Hypothalamus (tissue), 51 donors: Measurements from ENCODE around the gene ZDHHC4.
"Not testable (repeated sequence)": the region's sequence is repeated elsewhere in the genome, so short reads cannot be mapped to it uniquely, and the experiment has no call there.

ENCODE experiments used
- DNase-seq, 51 donors: peaks; one replicate each; lab custom pipeline; 2025; lab: John Stamatoyannopoulos, UW

ZDHHC4 gene

DNA sequence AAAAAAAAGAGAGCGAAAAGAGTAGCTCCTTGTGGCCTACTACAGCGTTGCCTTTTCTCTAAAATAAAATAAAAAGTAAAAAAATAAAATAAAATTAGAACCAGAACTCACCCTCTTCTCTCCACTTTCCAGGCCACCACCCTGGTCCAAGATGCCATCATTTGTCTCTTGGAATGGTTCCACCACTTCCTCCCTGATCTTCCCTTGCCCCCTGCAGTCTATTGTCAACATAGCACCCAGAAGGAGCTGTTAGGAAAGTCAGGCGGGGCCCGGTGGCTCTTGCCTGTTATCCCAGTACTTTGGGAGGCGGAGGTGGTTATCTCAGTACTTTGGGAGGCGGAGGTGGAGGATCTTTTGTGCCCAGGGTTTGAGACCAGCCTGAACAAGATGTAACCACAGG lies 18.4 kb upstream of the ZDHHC4 start:
- DNase-seq: peak in 3 of 51 donors; percentile 3 to 5 (median 5)

DNA sequence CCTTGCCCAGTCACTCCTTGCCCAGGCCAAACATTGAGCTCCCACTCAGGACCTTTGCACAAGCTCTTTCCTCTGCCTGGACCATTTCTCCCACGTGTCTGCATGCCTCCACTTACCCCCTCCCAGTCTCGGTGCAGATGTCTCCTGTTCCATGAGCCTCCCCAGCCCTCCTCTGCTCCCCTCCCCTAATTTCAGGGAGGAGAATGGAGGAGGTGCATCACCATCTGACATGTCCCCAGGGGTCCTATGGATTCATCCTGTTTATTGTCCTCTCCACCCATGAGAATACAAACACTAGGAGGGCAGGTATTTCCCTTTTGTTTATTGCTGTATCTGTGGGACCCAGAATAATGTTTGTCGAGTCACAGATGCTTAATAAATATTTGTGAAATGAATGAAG lies 17.4 kb upstream of the ZDHHC4 start:
- no peak for DNase-seq

DNA sequence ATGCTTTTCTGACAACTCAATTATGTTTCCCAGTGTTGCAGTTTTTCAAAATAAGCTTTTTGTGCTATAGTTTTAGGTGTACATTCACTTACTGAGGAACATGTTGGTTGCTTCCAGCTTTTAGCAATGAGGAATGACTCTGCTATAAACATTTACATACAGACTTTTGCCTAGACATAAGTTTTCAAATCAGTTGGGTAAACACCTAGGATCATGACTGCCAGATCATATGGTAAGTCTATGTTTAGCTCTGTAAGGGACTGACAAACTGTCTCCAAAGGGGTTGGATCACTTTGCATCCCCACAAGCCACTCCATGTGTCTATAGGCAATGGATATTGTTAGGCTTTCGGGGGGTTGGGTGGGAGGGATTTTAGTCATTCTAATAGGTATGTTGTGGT lies 15.1 kb upstream of the ZDHHC4 start:
- no peak for DNase-seq

DNA sequence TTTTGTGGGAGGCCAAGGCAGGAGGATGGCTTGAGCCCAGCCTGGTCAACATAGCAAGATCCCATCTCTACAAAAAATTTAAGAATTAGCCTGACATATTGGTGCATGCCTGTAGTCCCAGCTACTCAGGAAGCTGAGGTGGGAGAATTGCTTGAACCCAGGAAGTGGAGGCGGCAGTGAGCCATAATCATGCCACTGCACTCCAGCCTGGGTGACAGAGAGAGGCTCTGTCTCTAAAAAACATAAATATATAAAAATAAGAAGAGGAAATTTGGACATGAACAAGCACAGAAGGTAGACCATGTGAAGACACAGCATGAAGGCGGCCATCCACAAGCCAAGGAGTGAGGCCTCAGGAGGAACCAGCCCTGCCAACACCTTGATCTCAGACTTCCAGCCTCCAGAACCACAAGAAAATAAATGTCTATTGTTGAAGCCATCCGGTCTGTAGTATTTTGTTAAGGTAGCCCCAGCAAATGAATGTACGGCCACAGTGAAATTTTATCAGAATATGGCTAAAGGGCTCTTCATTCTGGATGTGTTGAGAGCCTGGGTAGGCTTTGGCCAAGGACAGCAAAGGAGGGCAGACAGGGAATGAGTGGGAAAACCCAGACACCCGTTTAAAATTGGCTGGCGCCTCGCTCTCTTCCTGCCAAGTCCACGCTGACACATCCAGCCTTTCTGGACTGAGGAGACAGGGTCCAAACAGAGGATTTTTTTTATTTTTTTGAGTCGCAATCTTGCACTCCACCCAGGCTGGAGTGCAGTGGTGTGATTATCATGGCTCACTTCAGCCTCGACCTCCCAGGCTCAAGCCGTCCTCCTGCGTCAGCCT lies 13.1 kb upstream of the ZDHHC4 start:
- peak in 20 of 51 donors; percentile 1 to 30 (median 14) for DNase-seq

DNA sequence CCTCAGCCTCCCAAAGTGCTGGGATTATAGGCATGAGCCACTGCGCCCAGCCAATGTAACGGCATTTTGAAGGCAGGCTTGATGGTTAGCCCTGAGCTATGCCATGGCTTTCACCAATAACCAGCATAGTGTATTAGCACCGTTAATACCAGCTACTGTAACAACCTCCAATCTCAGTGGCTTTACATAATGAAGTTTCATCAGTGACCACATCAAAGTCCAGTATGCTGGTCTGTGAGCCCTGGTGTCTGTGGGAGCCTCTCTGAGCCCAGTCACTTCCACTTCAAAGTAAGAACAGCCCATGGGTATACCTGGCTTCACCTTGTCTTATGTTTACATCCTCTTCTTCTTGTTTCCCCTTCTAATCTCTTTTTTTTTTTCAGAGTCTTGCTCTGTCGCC lies 11.6 kb upstream of the ZDHHC4 start:
- no peak for DNase-seq

DNA sequence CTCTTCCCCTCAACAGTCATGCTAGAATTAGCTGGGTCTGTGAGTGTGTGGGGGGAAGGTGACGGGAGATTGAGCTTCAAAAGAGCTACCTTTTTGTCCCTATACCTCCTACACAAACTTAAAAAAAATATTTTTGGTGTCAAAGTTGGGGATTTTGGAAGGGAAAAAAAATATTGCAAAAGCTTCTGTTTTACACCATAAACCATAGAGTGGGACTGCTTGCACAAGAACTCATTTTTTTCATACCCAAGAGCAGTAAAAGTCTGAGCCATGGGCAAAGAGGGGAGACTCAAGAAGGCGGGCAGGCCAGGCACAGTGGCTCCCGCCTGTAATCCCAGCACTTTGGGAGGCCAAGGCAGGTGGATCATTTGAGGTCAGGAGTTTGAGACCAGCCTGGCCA lies 9.4 kb upstream of the ZDHHC4 start:
- no peak for DNase-seq

DNA sequence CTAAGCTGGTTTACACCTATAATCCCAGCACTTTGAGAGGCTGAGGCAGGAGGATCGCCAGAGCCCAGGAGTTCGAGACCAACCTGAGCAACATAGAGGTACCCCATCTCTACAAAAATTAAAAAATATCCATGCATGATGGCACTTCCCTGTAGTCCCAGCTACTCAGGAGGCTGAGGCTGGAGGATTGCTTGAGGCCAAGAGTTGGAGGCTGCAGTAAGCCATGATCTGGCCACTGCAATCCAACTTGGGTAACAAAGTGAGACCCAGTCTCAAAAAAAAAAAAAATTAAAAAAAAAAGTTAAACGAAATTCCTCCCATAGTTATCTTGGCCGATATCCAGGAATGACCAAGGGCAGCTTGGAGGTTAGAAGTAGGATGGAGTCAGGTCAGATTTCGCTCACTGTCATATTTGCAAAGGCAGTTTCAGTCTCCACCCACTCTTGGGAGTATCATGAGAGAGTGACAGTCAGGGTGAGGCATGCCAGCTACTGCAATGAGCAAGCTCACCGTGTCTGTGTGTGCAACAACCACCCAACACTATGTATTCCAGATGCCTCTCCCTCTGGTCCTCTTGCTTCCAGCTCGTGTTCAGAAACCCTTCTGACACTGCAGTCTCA lies 6.0 kb upstream of the ZDHHC4 start:
- DNase-seq: no peak

DNA sequence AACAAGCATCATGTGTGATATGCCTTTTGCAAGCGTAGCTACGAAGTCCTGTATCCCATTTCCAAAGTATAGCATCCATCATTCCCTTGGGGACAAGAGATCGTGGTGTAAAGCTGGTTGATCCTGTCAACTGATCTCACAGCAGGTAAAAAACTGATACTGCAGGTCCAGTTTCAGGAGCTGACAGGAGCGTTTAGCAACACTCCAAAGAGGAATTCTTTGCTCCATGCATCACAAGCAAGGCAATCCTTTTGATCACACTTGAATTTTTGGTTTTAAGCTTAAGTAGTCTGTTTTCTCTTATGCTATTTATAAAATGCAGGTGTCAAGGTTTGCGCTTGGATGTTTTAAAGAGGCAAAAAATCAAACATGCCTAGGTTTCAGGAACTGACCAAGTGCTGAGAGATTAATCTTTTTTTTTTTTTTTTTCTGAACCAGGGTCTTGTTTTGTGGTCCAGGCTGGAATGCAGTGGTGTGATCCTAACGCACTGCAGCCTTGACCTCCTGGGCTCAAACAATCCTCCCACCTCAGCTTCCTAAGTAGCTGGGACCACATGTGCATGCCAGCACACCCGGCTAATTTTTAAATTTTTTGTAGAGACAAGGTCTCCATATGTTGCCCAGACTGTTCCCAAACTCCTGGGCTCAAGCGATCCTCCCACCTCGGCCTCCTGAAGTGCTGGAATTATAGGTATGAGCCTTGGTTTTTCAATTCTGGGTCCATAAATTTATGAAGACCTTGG lies 1.8 kb upstream of the ZDHHC4 start:
- no peak for DNase-seq

DNA sequence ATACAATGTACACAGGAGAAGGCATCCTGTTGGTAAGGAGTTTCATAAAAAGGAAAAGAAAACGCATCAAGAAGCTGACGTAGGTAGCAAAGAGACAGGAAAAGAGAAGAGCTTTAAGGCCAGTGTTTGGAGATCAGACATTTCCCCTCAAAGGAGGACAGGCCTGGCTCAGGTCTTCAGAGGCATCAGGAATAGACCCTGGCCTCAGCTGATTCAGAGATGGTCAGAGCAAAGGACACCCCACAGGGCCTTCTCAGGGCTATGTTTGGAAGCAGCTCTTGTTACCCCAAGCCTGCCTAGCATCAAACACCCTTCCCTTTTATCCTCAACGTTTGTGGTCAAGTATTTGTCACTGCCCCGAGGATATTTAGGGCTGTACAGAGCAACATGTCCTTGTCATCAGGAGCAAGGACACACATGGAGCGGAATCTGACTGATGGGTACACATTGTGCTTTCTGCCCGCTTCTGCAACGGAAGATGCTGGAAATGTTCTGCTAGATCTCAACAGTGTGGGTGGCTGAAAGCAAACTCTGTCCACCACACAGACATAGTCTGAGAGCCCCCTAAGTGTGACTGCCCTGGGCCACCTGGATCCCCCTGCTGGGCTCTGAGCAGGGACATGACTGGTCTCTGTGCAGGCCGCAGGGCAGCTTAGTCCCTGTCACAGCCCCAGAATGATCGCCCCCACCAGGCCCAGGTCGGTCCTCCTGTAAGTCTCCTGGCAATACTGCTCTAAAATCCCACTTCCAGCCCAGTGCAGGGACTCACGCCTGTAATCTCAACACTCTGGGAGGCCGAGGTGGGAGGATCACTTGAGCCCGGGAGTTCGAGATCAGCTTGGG lies 1.0 kb upstream of the ZDHHC4 start:
- peak in 1 of 51 donors; percentile 4 for DNase-seq

DNA sequence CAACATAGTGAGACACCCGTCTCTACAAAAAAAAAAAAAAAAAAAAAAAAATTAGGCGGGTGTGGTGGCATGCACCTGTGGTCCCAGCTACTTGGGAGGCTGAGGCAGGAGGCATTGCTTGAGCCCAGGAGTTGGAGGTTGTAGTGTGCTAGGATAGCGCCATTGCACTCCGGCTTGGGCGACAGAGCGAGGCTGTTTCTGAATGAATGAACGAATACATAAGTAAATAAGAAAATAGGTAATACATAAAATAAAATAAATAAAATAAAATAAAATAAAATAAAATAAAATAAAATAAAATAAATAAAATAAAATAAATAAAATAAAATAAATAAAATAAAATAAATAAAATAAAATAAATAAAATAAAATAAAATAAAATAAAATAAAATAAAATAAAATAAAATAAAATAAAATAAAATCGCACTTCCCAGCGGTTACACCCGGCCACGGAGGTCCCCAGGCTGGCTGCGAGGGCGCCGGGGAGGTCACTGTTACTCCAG lies 336 bp upstream of the ZDHHC4 start:
- DNase-seq: peak in 1 of 51 donors; percentile 3

DNA sequence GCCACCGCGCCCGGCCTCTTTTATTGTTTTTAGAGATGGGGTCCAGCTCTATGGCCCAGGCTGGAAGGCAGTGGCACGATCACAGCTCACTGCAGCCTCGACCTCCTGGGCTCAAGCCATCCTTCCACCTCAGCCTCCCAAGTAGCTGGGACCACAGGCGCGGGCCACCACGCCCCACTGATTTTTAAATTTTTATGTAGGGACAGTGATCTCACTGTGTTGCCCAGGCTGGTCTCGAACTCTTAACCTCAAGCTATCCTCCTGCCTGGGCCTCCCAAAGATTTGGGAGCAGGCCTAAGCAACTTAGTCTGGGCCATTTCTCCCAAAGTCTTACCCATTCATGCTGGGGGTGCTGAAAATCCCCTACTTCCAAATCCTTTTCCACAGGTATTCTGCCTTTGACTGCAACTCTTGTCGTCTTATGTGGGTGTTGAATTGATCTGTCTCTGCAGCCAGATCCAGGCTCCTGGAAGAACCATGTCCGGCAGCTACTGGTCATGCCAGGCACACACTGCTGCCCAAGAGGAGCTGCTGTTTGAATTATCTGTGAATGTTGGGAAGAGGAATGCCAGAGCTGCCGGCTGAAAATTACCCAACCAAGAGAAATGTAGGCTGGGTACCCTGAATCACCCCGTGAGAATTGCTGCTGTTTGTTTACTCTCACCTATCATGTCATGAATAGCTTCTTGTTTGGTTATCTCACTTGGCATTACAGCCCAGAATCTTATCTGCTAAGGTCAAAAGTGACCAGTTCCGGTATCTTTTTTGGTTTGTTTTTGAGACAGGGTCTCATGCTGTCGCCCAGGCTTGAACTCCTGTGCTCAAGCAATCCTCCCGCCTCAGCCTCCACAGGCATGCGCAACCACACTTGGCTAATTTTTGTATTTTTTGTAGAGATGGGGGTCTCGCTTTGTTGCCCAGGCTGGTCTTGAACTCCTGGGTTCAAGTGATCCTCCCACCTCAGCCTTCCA lies 1.1 kb downstream of the ZDHHC4 start:
- no peak for DNase-seq

DNA sequence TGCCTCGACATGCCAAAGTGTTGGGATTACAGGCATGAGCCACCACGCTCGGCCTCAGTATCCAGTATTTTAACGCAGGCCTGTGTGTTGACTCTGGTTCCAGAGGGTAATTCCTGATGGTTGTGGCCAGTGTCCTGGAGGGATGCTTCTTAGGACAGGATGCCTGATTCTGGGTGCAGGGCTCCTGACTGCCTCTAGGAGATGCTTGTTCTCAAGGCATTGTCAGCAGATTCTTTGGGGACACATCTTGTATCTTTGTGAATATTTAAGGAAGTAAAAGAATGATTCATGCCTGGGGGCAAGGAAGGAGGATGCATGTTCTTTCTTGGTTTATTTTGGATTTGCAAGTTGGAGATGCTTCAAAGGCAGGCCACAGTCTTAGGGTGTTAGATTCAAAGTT lies 2.2 kb downstream of the ZDHHC4 start:
- no peak for DNase-seq

DNA sequence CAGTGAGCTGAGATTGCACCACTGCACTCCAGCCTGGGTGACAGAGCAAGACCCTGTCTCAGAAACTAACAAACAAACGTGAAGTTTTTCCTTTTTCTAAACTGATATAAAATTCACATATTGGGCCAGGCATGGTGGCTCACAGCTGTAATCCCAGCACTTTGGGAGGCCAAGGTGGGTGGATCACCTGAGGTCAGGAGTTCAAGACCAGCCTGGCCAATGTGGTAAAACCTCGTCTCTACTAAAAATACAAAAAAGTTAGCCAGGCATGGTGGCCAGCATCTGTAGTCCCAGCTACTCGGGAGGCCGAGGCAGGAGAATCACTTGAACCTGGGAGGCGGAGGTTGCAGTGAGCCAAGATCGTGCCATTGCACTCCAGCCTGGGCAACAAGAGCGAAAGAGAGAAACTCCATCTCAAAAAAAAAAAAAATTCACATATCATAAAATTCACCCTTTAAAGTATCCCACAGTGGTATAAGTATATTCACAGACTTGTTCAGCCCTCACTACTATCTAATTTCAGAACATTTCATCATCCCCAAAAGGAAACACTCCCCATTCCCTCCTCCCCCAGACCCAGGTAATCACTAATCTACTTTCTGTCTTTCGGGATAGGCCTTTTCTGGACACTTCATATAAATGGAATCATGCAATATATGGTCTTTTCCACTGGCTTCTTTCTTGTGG lies 8.6 kb downstream of the ZDHHC4 start:
- not testable (repeated sequence) for DNase-seq

DNA sequence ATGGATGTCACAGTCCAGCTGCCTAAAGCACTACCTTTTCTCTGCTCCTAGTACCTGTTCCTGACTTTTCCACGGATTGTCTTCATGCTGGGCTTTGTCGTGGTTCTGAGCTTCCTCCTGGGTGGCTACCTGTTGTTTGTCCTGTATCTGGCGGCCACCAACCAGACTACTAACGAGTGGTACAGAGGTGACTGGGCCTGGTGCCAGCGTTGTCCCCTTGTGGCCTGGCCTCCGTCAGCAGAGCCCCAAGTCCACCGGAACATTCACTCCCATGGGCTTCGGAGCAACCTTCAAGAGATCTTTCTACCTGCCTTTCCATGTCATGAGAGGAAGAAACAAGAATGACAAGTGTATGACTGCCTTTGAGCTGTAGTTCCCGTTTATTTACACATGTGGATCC lies 11.3 kb downstream of the ZDHHC4 start:
- DNase-seq: no peak

DNA sequence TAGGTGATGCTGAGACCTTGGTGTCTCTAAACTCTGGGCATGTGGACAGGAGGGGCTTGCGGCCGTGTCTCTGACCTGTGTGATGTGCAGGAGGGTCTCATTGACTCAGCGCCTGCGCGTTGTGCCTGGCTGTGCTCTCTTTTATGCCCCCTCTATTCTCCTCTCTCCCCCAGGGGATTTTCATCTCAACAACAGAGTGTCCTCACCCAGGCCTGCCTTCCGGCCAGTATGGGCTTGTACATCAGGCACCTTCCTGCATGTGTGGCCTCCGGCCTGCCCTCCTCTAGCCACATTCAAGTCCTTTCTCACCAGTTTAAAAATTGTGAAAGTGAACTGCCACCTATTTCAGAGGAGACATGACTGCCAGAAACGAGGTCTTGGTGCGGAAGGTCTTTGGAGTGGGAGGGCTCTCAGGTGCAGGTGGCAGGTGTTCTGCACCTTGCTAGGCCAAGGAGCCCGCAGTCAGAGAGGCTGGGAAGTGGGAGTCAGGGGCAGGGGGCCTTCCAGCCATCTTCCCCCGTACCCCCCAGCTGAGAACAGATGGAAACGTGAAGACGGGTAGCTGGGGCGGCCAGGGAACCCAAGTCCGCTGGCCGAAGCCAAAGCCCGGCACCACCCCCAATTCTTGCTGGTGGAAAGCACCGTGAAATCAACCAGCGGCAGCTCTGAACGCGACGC lies 12.0 kb downstream of the ZDHHC4 start:
- DNase-seq: peak in 3 of 51 donors; percentile 43 to 46 (median 44)

DNA sequence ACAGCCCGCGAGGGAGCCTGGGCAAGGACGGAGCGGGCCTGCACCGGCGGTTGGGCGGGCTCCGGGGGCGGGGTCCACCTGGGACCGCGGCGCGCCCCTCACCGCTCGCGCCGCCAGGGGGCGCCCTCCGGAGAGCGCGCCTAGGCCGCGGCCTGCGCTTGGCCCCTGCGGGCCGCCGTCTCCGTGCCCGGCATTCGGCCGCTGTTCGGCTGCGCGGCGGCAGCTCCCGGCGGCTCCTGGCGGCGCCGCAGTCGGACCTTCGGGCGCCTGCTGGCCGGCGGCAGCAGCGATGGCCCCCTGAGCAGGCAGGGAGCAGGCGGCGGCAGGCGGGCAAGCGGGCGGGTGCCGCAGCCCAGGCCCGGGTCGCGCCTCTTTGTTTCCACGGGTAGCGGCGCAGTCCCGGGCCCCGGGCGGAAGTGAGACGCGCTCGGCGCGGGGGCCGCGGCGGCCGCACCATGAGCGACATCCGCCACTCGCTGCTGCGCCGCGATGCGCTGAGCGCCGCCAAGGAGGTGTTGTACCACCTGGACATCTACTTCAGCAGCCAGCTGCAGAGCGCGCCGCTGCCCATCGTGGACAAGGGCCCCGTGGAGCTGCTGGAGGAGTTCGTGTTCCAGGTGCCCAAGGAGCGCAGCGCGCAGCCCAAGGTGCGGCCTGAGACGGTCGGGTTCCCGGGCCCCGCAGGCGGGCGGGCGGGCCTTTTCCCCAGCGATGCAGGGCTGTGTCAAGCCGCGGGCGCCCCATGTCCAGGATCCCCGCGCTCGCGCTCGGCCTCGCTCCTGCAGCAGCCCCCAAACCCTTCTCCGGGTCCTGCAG lies 12.8 kb downstream of the ZDHHC4 start, which contains the start of gene INTS15:
TSS of gene INTS15 (plus strand) at position 193 of the 816 bp plus-strand sequence. CDS start at position 456, 263 bp downstream.
- peak in 47 of 51 donors; percentile 7 to 83 (median 59) for DNase-seq

DNA sequence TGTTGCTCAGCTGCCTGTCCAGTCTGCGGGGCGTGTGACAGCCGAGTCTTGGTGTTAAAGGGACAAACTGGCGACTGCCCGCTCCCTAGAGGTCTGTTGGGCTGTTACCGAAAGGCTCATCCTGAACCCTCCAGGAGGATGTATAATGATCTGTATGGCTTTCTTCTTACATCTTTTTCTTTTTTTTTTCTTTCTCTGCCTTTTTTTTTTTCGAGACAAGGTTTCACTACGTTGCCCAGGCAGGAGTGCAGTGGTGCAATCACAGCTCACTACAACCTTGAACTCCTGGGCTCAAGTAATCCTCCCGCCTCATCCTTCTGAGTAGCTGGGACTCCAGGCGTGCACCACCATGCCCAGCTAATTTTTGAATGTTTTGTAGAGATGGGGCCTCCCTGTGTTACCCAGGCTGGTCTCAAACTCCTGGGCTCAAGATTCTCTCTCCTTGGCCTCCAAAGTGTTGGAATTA lies 13.4 kb downstream of the ZDHHC4 start:
- DNase-seq: peak in 3 of 51 donors; percentile 29 to 53 (median 37)
